ENCODE results near the gene POT1.

Gene POT1

DNA sequence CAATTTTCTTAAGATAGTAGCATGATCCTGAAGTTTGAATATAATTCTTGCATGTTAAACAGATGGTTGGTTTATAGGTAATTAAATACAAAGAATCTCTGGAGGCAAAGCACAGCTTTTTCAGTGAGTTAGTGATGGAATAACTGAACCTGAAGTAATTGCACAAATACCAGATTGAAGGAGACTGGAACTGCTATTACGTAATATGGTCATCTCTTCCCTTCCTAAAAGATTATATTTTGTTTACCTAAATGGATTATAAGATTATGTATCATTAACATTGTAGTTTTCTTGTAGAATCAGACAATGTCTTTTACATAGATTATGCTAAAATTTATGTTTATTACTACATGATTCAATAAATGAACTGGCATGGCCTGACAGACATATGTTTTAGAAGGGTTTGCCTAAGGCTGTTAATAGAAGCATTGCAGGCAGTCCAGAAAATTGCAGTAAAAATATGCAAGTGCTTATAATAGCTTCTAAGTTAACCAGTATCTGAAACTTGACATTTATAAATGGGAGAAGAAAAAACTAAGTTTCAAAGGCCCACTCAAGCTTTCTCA, 128.2 kb downstream of the POT1 start:
- no peak for DNase-seq (ENCODE audit: low read depth)

DNA sequence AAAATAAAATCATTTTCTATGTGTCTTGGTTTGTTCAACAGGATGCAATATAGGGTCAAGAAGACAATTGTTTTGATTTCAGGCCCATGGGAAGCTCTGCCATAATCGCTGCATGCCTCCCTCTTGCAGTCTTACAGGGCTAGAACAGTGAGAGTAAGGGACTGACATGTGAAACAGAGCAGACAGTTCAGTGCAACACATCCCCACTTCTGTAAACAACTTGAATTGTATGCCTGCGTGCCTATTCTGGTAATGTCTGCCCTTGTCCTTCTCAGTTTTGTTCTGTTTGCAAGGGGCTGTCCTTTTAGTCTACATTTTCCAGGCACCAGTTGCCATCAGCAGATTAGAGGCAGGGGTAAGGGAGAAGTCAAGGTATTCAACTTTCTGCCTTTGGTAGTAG, 129.2 kb downstream of the POT1 start:
- DNase-seq (ENCODE audit: low read depth) = no peak

DNA sequence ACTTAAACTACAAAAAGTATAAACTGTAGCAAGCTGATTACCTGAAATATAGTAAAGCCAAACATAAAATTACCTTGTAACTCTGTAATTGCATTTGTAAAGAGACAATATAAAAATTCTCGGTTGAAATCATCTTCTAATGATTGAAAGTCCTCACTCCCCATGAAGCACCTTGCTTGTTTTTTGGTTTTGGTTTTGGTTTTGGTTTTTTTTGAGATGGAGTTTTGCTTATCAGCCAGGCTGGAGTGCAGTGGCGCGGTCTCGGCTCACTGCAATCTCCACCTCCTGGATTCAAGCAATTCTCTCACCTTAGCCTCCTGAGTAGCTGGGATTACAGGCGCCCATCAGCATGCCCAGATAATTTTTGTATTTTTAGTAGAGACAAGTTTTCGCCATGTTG, 130.2 kb downstream of the POT1 start:
- no peak for DNase-seq (ENCODE audit: low read depth)

DNA sequence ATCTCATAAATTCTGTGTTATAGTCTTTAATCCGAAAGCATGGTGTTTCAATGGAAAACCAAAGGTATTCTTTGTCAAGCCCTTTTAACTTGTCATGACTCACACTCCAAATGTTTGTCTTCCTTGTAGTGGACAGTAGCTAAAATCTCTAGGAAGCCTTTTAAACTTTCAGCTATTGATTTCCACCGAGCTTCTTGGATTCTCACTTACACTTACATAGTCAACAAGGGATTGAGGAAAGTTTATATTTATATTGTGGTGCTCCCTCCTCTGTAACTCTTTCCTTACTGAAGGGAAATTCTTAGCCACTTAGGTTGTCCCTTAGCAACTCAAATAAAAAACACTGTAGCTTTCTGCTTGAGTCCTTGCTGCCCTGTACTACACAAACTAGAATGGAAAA, 132.9 kb downstream of the POT1 start:
- DNase-seq (ENCODE audit: low read depth) = no peak

DNA sequence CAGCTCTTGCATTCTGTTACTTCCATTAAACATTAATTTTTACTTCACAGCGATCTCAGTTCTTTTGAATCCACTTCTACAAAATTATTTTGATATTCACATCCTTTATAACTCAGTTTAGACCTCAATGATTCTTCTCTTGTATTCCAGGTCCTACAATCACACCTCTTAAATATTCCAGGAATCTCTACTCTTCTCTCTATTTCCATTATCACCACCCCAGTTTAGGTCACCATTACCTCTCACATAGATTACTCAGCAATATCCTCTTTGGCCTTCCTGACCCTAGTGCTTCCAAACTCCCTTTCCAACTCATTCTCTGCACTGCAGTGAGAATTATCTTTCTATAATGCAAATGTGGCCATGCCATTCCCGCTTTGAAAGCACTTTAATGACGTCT, 136.9 kb downstream of the POT1 start:
- no peak for DNase-seq (ENCODE audit: low read depth)

DNA sequence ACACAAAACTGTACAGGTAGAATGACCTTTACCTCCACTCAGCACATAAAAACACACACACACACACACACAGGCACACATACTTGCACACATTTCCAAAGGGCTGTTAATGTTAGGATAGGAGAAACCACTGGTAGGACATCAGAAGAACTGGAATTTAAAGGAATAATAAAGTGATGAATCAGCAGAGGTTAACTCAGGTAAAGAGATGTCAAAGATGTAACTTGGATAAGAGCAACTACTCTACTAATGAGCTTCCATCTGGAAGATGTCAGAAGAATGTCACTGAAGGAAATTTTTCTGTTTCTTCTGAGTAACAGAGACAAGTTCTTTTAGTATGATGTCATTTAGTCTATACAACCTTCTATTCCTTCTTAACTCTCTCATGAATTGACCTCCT, 137.6 kb downstream of the POT1 start:
- no peak for DNase-seq (ENCODE audit: low read depth)

DNA sequence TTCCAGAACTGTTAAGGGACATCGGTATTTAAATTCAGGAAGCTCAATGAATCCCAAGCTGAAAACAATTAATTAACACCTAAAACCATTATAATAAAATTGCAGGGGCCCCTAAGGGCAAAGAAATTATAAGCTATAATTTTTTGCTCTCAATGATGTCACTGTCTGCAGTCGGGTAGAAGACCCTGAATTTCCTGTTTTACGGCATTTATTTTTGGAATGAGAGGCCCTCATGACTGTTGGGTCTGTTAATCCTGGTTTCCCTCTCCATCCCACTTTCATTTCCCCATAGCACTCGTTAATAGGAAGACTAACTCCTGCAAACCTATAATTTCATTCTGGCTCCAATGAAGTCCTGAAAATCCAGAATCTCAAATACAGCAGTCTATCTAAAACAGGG, 138.2 kb downstream of the POT1 start:
- DNase-seq (ENCODE audit: low read depth) = no peak

DNA sequence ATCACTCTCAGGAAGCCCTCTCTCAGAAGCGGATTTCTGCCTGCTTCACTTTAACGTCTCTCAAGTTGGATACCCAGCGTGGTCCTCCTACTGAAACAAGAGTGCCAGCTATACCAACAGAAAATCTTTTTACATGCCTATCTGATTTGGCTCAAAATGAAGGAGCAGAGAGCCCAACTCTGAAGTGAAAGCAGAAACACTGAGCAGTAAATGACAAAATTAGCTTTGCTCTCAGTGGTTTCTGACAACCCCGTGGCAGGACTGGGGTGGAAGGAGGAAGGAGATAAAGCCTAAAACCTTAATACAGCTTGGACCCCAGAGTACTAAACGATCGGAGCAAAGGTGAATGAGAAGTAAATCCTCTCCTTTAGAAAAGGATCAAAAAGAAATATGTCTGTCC, 139.0 kb downstream of the POT1 start:
- no peak for DNase-seq (ENCODE audit: low read depth)

DNA sequence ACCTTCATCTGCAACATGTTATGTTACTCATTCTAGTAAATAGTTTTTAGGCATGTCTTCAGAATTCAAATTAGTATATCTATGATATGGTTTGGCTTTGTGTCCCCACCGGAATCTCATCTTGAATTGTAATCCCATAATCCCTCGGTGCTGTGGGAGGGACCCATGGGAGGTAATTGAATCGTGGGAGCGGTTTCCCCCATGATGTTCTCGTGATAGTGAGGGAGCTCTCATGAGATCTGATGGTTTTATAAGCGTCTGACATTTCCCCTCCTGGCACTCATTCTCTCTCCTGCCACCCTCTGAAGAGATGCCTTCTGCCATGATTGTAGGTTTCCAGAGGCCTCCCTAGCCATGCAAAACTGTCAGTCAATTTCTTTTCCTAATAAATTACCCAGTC, 143.6 kb downstream of the POT1 start:
- no peak for DNase-seq (ENCODE audit: low read depth)

DNA sequence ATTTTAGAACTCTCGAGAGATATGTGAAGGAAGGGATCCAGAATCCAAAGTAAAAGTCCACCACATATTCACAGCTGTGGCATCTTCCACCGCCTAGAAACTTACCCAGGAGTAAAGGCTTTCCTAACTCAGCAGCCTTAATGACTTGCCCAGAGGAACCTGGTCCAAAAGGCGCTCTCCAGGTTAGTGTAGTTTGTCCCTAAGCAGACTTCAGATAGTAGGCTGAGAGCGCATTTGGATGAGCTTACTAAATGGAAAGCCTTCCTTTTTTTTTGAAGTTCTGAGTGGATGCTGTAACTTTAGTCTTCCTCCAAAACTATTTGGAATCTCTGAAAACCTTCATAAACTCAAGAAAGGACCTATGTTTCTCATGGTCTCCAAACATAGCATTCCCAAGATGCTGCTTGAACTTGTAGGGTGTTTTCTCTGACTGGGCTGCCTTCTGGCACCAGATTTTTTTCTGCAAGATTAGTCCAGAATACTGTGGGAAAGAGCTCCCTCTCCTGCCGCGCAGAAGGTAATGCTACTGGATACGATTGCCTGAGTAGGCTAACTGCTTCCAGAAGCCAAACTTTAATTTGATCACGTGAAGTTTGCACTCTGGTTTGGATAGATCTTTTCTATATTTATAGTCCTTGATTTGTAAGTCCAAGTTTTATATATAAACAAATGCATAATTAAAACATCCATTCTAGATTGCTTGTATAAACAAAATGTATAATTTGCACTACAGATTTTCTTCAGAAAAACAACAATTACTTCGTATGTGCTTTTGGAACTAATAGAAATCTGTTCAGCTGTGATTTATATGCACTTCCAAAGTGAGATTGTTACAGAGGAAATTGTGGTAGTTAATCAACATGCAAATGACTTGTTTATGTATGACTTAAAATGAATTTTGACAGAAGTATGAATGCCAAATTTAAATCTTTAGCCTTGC, 144.5 kb downstream of the POT1 start:
- DNase-seq (ENCODE audit: low read depth) = peak; percentile 39

DNA sequence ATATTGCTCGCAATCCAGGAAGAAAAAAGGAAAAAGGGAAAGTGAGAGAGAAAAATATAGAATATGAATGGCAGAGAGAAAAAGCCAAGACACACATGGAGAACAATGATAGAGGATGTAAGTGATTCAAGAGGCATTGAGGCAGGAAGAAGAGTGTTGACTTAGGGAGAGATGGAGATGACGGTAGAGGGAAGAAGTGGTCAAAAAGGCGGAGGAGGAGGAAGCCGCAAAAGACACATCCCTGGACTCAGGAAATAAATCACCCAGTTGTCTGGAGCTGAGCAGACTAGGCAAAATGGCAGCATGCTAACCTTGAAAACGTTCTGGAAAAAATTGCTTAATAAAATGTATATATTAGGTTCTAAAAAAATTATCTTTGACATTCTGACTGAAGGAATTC, 146.4 kb downstream of the POT1 start:
- DNase-seq (ENCODE audit: low read depth) = no peak

DNA sequence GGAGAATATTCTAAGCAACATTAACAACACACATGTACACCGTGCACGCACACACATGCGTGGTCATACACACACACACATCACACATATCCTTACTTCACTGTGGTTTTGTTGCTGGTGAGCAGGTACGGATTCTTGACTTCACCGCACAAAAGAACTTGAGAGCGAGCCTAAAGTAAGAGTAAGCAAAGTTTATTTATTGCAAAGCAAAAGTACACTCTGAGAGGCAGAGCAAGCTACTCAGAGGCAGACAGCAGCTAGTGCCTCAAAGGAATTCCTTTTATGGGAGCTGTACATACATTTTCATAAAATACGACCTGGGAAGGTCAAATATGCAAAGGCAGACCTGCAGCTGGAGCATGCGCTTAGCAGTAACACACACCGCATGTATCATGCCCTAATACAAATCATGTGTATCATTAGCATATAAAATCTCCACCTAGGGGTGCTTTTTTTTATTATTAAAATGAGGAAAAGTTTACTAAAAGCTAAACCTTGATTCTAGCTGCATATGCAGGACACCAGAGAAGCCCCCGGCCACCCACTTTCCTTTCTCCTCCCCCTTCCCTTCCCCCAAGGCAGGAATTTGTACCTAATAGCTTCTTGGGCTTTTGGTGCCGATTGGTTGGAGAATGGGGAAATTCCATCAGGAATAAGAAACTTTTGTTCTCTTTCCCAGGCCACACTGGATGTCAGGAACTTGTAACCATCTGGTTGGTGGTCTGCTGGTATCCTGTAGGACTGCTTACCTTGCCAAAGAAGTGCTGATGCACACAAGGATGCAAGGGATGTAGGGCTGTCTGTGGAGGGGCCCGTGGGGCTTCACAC, 147.5 kb downstream of the POT1 start:
- no peak for DNase-seq (ENCODE audit: low read depth)

DNA sequence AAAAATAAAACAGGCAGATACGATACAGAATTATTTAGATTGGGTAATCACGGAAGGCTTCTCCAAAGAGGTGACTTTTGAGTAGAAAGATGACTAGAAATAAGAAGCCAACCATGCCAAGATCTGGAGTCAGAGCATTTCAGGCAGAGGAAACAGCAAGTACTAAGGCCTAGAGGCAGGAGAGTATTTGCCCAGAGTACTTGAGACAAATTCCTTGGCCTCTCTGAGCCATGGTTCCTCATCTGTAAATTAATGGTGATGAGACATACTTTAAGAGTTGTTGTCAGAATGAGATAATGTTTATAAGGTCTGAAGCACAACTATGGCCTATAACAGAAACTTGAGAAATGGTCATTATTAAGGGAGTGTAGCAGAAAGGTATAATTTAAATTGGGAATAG, 148.2 kb downstream of the POT1 start:
- no peak for DNase-seq (ENCODE audit: low read depth)

DNA sequence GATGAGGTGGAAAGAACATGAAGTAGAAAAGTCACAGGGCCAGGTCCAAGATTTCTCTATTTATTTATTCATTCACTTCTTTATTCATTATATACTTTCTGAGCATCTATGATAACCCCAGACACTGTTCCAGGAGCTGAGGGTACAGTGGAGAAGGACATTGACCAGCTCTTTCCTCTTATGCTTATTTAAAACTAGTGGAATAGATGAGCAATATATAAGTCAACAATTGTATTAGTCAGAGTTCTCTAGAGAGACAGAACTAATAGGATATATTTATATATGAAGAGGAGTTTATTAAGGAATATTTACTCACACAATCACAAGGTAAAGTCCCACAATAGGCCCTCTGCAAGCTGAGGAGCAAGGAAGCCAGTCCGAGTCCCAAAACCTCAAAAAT, 149.0 kb downstream of the POT1 start:
- DNase-seq (ENCODE audit: low read depth) = no peak

DNA sequence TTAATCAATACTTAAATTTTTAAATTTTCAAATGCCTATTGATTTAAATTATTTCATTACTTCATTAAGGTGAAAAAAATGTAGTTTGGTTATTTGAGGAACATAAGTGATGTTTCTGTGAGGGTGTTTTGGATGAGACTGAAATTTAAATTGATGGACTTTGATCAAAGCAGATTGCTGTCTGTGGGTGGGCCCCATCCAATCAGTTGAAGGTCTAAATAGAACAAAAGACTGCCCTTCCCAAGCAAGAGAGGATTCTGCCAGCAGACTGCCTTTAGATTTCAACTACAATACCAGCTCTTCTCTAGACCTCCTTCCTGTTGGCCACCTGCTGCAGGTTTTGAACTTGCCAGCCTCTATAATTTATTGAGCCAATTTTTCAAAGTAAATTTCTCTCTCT, 149.6 kb downstream of the POT1 start:
- DNase-seq (ENCODE audit: low read depth) = no peak

DNA sequence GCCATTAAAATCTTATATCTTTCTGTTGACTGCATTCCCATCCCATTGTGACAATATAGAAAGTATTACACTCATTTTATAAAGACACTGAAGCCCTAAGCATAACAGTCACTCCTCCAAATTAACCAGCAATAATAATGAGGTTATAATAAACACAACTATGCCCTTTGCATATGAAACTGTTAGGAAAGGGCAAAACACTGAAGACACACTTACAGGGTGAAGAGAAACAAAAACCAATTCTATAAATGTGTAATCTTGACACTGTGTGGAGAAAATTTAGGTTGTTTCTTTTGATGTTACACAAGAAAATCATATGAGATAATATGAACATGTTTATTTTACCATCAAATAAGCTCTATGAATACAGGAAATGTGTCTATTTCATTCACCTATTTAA, 150.0 kb downstream of the POT1 start:
- no peak for DNase-seq (ENCODE audit: low read depth)

DNA sequence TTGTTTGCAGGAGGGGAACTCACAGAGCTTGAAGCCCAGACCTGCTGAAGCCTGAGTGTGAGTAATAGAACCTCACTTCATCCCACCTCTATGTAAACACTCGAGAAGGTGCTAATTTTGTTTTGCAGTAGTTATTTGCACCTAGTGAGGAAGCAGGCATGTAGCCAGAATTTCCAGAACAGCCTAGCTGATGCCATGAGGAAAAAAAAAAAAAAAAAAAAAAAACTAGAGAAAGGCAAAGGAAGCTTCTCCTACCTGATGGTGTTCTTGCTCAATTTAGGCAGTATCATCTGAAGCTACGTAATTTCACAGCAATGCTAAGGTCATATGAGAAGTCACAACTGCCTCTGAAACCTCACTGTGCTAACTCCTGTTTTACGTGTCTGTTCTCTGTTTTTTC, 150.4 kb downstream of the POT1 start:
- DNase-seq (ENCODE audit: low read depth) = no peak

DNA sequence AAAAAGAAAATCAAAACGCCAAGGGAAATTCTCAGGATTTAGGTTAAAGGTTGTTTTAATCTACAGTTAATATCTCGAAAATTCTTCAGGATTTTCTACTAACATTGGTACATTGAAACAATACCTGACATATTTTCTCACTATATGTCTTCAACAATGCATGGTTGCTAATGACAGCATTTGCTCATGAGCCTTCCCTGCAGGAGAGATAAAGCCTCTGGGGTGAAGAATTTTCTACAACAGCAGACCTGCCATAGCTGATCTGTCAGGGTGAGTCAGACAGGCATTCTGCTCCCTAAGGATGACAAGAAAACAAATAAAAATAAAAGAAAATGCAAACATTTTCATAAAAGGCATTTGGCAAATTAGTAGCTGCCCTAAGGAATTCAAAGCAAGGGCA, 152.4 kb downstream of the POT1 start:
- DNase-seq (ENCODE audit: low read depth) = no peak

DNA sequence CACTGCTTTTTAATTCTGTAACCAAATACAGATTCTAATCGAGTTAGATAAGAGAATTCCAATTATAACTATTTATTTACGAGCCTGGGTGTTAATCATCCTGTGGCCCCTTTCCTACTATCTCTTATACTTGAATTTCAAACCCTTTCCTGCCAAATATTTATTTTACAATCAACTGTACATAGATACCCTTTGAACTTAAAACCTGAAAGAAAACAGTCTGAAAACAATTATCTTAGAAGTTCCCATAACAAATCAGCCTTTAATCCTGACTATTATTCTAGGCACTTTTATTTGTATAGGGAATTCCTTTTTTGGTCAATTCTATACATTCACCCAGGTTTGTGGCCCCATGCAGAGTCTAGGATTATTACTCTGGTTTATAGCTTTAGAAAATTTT, 153.5 kb downstream of the POT1 start:
- no peak for DNase-seq (ENCODE audit: low read depth)

DNA sequence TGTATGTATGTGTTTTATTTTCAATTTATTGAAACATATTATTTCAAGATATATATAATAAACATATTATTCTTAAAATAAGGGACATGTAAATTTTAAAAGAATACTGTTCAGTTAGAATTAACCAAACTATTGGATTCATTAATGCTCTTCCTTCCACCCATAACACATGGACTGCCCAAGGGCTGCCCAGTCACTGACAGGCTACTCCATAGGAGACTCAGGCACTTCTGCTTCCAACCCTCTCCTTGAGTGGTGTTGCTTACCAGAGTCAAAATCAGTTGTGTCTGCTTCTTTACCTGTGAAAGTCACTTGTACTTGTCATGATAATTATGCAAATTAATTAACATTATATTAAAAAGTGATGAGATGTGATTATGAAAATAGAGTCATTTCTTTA, 154.2 kb downstream of the POT1 start:
- no peak for DNase-seq (ENCODE audit: low read depth)

DNA sequence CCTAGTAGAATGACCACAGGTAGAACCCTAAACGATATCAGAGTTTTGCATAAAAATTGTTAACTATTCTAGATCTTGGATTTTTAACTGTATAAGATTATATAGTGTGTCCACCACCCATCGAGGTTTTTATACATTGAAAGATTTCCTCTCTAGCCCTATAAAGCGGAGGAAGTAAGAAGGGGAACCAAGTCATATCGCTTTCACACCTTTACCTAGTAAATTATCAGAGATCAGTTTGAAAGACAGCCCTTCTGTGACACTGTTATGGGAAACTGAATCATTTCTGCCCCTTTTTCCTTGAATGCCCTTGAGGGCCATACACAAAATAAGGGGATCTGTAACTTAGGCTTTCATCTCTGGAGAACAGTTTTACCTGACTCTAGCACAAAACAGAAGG, 155.7 kb downstream of the POT1 start:
- DNase-seq (ENCODE audit: low read depth) = no peak

DNA sequence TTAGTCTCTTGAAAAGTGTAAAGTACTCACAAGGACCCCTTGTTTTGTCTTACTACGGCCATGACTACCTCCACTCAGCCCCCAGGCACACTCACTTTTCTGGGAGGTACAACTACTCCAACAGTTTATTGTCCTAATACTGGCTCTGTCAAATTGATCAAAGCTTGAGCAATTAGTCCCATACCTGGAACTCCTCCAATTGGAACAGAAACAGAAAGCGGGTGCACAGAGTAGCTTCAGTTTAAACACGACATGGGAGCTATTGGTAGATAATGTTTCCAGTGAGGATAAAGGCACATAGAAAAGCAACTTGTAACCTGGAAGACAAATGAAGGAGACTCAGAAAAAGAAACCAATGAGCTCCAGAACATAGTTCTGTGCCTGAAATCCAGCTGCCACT, 156.3 kb downstream of the POT1 start:
- no peak for DNase-seq (ENCODE audit: low read depth)

Data from GM04504 (cell line).